Activated naive CD8-positive, alpha-beta T cell (primary cell): Measurements from ENCODE around the gene RFX7.

ENCODE experiments used
- H3K27ac Mint-ChIP-seq: one replicate; pipeline ENCODE4 v1.8.0; 2021; ENCODE audit warnings: mixed read lengths
- H3K27me3 Mint-ChIP-seq: one replicate; pipeline ENCODE4 v1.8.0; 2021; ENCODE audit warnings: mixed read lengths
- H3K36me3 Mint-ChIP-seq: one replicate; pipeline ENCODE4 v1.8.0; 2021; ENCODE audit warnings: mixed read lengths
- H3K4me1 Mint-ChIP-seq: one replicate; pipeline ENCODE4 v1.8.0; 2021; ENCODE audit warnings: low read depth, mixed read lengths
- H3K4me3 Mint-ChIP-seq: one replicate; pipeline ENCODE4 v1.8.0; 2021; ENCODE audit warnings: mild to moderate bottlenecking, mixed read lengths
- H3K9me3 Mint-ChIP-seq: one replicate; pipeline ENCODE4 v1.8.0; 2021; ENCODE audit warnings: low read depth, mixed read lengths

Gene RFX7

GRCh38 chr15:56042982-56043980 is 200.4 kb downstream of the RFX7 start:
- Mint-ChIP-seq H3K4me1 (peaks cover 60% of the 10 kb centered on the region), H3K27ac (peak overlapping the region; percentile 76), H3K9me3 (peaks cover 23% of the 10 kb centered on the region), H3K36me3 (peaks cover 13% of the 10 kb centered on the region), H3K4me3 (peak overlapping the region; percentile 68), H3K27me3 (no peaks in the 10 kb centered on the region)

GRCh38 chr15:56042498-56042897 is 201.2 kb downstream of the RFX7 start:
- Mint-ChIP-seq H3K36me3 (peaks cover 13% of the 10 kb centered on the region), H3K27me3 (no peaks in the 10 kb centered on the region), H3K27ac (peak overlapping the region; percentile 46), H3K4me3 (peak overlapping the region; percentile 68), H3K4me1 (peaks cover 68% of the 10 kb centered on the region), H3K9me3 (peaks cover 23% of the 10 kb centered on the region)

GRCh38 chr15:56042031-56042430 is 201.6 kb downstream of the RFX7 start:
- Mint-ChIP-seq H3K27me3 (no peaks in the 10 kb centered on the region), H3K4me3 (peak overlapping the region; percentile 68), H3K36me3 (peaks cover 13% of the 10 kb centered on the region), H3K9me3 (peaks cover 23% of the 10 kb centered on the region), H3K4me1 (peaks cover 73% of the 10 kb centered on the region), H3K27ac (peak overlapping the region; percentile 46)

- Mint-ChIP-seq H3K27me3 (no peaks in the 10 kb centered on the region), H3K27ac (peak overlapping the region; percentile 64), H3K4me3 (peak overlapping the region; percentile 30), H3K4me1 (peaks cover 74% of the 10 kb centered on the region), H3K9me3 (peaks cover 16% of the 10 kb centered on the region), H3K36me3 (peaks cover 7% of the 10 kb centered on the region)
These were observed 203.3 kb downstream of the RFX7 start for GRCh38 chr15:56040081-56041035.

GRCh38 chr15:56038707-56039106 is 205.0 kb downstream of the RFX7 start:
- H3K4me1 Mint-ChIP-seq, result peaks cover 65% of the 10 kb centered on the region
- peaks cover 8% of the 10 kb centered on the region for H3K9me3 Mint-ChIP-seq
- peak overlapping the region; percentile 85 for H3K27ac Mint-ChIP-seq
- peaks cover 4% of the 10 kb centered on the region for H3K36me3 Mint-ChIP-seq
- no peaks in the 10 kb centered on the region for H3K27me3 Mint-ChIP-seq
- peak overlapping the region; percentile 57 for H3K4me3 Mint-ChIP-seq

DNA sequence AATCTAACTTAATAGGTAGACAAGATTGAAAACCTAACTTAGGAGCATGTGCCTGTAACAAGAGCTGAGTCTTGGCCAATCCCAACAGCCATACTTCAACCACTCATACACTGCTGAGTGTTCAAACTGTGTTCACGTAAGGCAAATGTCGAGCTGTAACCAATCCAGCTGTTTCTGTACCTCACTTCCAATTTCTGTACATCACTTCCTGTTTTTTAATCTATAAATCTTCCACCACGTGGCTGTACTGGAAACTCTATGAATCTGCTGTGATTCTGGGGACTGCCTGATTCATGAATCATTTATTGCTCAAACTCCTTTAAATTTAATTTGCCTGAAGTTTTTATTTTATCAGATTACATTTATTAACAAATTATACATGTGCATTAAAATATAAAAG is 205.7 kb downstream of the RFX7 start:
- Mint-ChIP-seq H3K27me3 (no peaks in the 10 kb centered on the region), H3K4me3 (no peak overlapping the region), H3K4me1 (peaks cover 59% of the 10 kb centered on the region), H3K36me3 (peaks cover 4% of the 10 kb centered on the region), H3K9me3 (peaks cover 3% of the 10 kb centered on the region), H3K27ac (peak overlapping the region; percentile 50)
